Progenitor cell of endocrine pancreas (in vitro differentiated cells): ENCODE data around the gene TNNI2. TPM values are rescaled to one million over a fixed set of nuclear protein-coding genes. Genes with fewer than 3 reads are reported as not detected.

ENCODE experiments used
- DNase-seq: peaks from one replicate; pipeline ENCODE4 v3.0.0; 2021; ENCODE audit warnings: low spot score; ENCODE audit not compliant: unreplicated experiment
- H3K27ac Mint-ChIP-seq: 2 replicates; pipeline ENCODE4 v1.8.0; 2021; ENCODE audit warnings: mild to moderate bottlenecking, moderate library complexity, mixed read lengths
- H3K27me3 Mint-ChIP-seq: 2 replicates; pipeline ENCODE4 v1.8.0; 2021; ENCODE audit warnings: mixed read lengths
- H3K36me3 Mint-ChIP-seq: 2 replicates; pipeline ENCODE4 v1.8.0; 2022; ENCODE audit warnings: mixed read lengths; ENCODE audit not compliant: insufficient read depth
- H3K4me1 Mint-ChIP-seq: 2 replicates; pipeline ENCODE4 v1.8.0; 2021; ENCODE audit warnings: low read depth, mixed read lengths
- H3K4me3 Mint-ChIP-seq: 2 replicates; pipeline ENCODE4 v1.8.0; 2021; ENCODE audit warnings: low read depth, mild to moderate bottlenecking, moderate library complexity, mixed read lengths
- H3K9me3 Mint-ChIP-seq: 2 replicates; pipeline ENCODE4 v1.8.0; 2021; ENCODE audit warnings: low read depth, mixed read lengths
- CTCF ChIP-seq: fragments of 200-600 bp; sonication (generic); IDR thresholded peaks from one replicate; pipeline ENCODE4 v1.5.0; 2021; ENCODE audit warnings: antibody characterized with exemption, mild to moderate bottlenecking; ENCODE audit not compliant: unreplicated experiment
- total RNA-seq: library from RNA; stranded (reverse); gene quantifications from 2 replicates; pipeline ENCODE4 v1.2.1, GENCODE V29; 2021

TNNI2 gene
- total RNA-seq, 1 donor from 2014 or later, result 0.55 TPM

DNA sequence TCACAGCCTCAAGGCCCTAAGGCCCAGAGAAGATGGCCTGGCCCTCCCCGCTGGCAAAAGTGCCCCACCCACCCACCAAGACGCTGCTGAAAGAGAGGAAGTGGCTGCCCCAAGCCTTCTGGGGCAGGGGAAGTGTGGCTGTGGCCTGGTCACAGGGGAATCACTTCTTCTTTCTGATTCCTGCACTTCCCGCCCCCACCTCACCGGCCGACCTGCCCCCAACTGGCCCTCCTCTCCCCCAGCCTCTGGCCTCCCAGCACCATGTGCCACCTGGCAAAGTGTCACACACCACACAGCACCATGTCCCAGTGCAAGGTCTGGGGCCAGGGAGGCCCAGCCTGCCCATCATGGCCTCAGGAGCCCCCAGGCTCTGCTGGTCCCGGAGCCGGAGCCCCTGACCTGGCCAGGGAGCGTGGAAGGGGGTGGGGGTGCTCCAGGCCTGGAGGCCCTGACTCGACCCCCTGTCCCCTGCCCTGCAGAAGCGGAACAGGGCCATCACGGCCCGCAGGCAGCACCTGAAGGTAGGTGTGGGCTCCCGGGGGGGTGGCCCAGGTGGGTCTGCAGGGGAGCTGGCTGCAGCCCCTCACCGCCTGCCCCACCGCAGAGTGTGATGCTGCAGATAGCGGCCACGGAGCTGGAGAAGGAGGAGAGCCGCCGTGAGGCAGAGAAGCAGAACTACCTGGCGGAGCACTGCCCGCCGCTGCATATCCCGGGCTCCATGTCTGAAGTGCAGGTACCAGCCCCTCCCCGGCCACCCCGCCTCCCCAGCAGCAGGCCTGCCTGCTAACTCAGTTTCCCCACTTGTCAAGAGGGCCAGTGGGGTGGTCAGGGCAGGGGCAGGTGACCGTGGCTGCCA lies 1.4 kb downstream of the TNNI2 start:
- H3K27me3 Mint-ChIP-seq, result peaks cover 14% of the 10 kb centered on the region
- H3K4me3 Mint-ChIP-seq, result no peak overlapping the region
- no peaks in the 10 kb centered on the region for H3K9me3 Mint-ChIP-seq
- no peak for TF ChIP-seq CTCF
- no peaks in the 10 kb centered on the region for H3K36me3 Mint-ChIP-seq
- H3K27ac Mint-ChIP-seq, result no peak overlapping the region
- no peak for DNase-seq
- peaks cover 2% of the 10 kb centered on the region for H3K4me1 Mint-ChIP-seq

DNA sequence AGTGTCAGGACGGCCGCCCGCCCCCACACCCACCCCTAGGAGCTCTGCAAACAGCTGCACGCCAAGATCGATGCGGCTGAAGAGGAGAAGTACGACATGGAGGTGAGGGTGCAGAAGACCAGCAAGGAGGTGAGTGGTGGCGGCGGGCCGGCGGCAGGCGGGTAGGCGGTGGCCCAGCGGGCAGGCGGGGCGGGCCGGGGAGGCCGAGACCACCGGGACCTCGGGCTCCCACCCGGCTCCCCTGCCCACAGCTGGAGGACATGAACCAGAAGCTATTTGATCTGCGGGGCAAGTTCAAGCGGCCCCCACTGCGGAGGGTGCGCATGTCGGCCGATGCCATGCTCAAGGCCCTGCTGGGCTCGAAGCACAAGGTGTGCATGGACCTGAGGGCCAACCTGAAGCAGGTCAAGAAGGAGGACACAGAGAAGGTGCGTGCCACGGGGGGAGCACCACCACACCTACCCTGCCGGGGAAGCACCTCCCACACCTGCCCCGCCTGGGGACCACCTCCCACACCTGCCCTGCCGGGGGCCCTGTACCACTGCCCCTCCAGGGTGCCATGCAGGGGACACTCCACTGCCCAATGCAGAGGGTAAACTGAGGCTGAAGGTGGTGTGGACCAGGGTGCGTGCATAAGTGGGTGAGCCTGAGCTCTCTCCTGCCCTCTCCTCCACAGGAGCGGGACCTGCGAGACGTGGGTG lies 2.1 kb downstream of the TNNI2 start:
- H3K27me3 Mint-ChIP-seq, result peaks cover 18% of the 10 kb centered on the region
- DNase-seq, result no peak
- no peaks in the 10 kb centered on the region for H3K9me3 Mint-ChIP-seq
- no peak overlapping the region for H3K27ac Mint-ChIP-seq
- TF ChIP-seq CTCF, result no peak
- no peaks in the 10 kb centered on the region for H3K36me3 Mint-ChIP-seq
- no peak overlapping the region for H3K4me3 Mint-ChIP-seq
- H3K4me1 Mint-ChIP-seq, result peaks cover 4% of the 10 kb centered on the region

GRCh38 chr11:1841511-1842148 lies 2.8 kb downstream of the TNNI2 start:
- Mint-ChIP-seq H3K27me3 (peaks cover 20% of the 10 kb centered on the region), H3K4me1 (peaks cover 4% of the 10 kb centered on the region), H3K4me3 (no peak overlapping the region), H3K36me3 (no peaks in the 10 kb centered on the region), H3K9me3 (no peaks in the 10 kb centered on the region), H3K27ac (no peak overlapping the region)
- TF ChIP-seq CTCF, result no peak
- no peak for DNase-seq

GRCh38 chr11:1842149-1843097 lies 3.6 kb downstream of the TNNI2 start:
- H3K36me3 Mint-ChIP-seq, result no peaks in the 10 kb centered on the region
- no peaks in the 10 kb centered on the region for H3K9me3 Mint-ChIP-seq
- no peak for DNase-seq
- no peak for TF ChIP-seq CTCF
- H3K27ac Mint-ChIP-seq, result no peak overlapping the region
- H3K4me1 Mint-ChIP-seq, result peaks cover 4% of the 10 kb centered on the region
- H3K4me3 Mint-ChIP-seq, result no peak overlapping the region
- peaks cover 25% of the 10 kb centered on the region for H3K27me3 Mint-ChIP-seq
